Colonic mucosa (tissue), 4 donors: ENCODE measurements around the gene CYP2J2. TPM values are rescaled to one million over a fixed set of nuclear protein-coding genes. Genes with fewer than 3 reads are reported as not detected.

Experiments used
- DNase-seq: peaks from one replicate; pipeline ENCODE4 v3.0.0-alpha.2; 2020
- H3K27ac ChIP-seq: fragments of 200-600 bp; one replicate; pipeline ENCODE4 v1.8.0; 2021
- H3K27me3 ChIP-seq: fragments of 200-600 bp; one replicate; pipeline ENCODE4 v1.8.0; 2021
- H3K36me3 ChIP-seq: fragments of 200-600 bp; one replicate; pipeline ENCODE4 v1.8.0; 2021
- H3K4me1 ChIP-seq: fragments of 200-600 bp; one replicate; pipeline ENCODE4 v1.8.0; 2021; ENCODE audit warnings: mild to moderate bottlenecking
- H3K4me3 ChIP-seq: fragments of 200-600 bp; one replicate; pipeline ENCODE4 v1.8.0; 2021
- H3K9ac ChIP-seq, 2 donors: one replicate each; pipeline ENCODE4 v1.7.0; 2013; ENCODE audit warnings: control low read depth in 2 of 2, low read depth in 2 of 2, low read length in 2 of 2
- H3K9me3 ChIP-seq: fragments of 200-600 bp; one replicate; pipeline ENCODE4 v1.8.0; 2021
- intact Hi-C: fragments of 100-400 bp; cut with DNase I; formaldehyde crosslinking; loops from one replicate; pipeline ENCODE4 v1.14.1; 2022
- total RNA-seq, 2 donors: library from RNA; stranded (reverse); fragmentation: NEBNext Ultra II Directional in 1 of 2; extraction: Animal tissue kit (Norgen Biotek cat#: 25700) in 1 of 2; gene quantifications; one replicate each; pipeline ENCODE4 v1.2.1, GENCODE V29; 2021
- TF ChIP-seq, protein P1 (sequence below): fragments of 200-600 bp; IDR thresholded peaks from one replicate; pipeline ENCODE4 v1.8.0; 2022; ENCODE audit warnings: antibody characterized with exemption, mild to moderate bottlenecking
- donor health status: healthy.
- donor health status: DM: no; HTN: no; CAD: no.
- donor health status: DM: no; HTN: no; CAD: no.

CYP2J2 gene
- total RNA-seq, 2 donors from 2014 or later = 39.2 to 56.8 TPM

DNA sequence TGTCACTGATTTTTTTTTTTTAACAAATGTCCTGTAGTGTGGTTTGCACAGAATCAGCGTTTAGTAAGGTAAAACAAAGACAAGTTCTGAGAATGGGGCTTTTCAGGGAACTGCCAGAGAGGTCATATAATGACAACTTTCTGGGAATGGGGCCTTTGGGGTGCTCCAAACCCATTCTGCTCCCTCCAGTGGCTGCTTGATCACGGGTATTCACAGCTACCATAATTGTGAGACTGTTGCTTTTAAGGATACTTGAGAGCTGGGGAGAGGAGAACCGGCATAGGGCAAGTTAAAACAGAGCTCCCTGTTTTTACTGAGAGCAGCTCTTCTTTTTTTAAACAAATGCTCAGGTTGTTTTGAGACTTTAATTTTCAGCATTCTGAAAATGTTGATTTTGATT is 48.2 kb downstream of the CYP2J2 start:
- H3K9me3 ChIP-seq = no peaks in the 10 kb centered on the region
- H3K27ac ChIP-seq = no peak overlapping the region
- no peaks in the 10 kb centered on the region for H3K4me1 ChIP-seq
- H3K9ac ChIP-seq = no peak overlapping the region
- DNase-seq = no peak
- TF ChIP-seq, protein P1, sequence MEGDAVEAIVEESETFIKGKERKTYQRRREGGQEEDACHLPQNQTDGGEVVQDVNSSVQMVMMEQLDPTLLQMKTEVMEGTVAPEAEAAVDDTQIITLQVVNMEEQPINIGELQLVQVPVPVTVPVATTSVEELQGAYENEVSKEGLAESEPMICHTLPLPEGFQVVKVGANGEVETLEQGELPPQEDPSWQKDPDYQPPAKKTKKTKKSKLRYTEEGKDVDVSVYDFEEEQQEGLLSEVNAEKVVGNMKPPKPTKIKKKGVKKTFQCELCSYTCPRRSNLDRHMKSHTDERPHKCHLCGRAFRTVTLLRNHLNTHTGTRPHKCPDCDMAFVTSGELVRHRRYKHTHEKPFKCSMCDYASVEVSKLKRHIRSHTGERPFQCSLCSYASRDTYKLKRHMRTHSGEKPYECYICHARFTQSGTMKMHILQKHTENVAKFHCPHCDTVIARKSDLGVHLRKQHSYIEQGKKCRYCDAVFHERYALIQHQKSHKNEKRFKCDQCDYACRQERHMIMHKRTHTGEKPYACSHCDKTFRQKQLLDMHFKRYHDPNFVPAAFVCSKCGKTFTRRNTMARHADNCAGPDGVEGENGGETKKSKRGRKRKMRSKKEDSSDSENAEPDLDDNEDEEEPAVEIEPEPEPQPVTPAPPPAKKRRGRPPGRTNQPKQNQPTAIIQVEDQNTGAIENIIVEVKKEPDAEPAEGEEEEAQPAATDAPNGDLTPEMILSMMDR = no peak
- H3K36me3 ChIP-seq = no peaks in the 10 kb centered on the region
- intact Hi-C loops = loop anchor here (2.0 kb wide), 1 partner anchor 68 kb away; no protein-coding TSS in a partner anchor
- no peaks in the 10 kb centered on the region for H3K27me3 ChIP-seq
- H3K4me3 ChIP-seq = no peak overlapping the region

DNA sequence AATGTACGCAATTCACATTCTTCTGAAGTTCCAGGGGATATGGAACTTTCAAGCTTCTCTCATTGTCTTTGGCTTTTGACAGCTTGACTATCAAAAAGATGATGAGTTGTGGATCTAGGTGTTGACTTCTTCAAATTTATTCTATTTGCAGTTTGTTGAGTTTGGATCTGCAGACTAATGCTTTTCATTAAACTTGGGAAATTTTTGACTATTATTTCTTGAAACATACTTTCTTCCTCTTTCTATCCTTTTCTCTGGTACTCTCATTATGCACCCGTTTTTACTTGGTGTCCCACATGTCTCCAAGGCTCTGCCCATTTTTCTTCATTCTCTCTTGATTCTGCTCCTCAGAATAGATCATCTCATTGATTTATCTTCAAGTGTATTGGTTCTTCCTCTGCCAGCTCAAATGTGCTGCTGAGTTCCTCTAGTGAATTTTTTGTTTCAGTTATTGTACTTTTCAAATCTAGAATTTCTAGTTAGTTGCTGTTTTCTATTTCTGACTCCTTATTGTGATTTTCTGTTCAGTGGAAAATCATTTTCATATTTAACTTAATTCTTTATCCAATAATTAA is 49.4 kb downstream of the CYP2J2 start:
- Histone ChIP-seq H3K27ac (no peak overlapping the region), H3K9me3 (no peaks in the 10 kb centered on the region), H3K4me3 (no peak overlapping the region), H3K4me1 (no peaks in the 10 kb centered on the region), H3K27me3 (no peaks in the 10 kb centered on the region), H3K36me3 (no peaks in the 10 kb centered on the region), H3K9ac (no peak overlapping the region)
- intact Hi-C loops = no loop called here
- TF ChIP-seq, protein P1 = no peak
- no peak for DNase-seq

DNA sequence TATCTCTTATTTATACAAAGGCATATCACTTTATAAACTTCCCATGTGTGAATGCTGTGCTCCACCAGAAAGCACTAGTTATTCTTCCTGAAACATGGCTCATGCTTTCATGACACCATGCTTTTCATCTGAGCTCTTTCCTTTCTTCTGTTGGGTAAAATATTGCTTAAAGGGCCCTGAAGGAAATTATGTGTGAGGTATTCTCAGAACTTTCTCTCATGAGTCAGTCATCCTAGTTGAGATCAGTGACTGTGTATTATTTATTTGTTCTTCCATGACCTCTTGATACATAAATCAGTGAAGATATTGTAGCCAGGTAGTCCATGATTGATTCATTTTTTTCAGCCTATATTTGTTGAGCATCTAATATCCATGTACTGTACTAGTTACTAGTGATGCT is 54.8 kb downstream of the CYP2J2 start:
- intact Hi-C loops = no loop called here
- no peak overlapping the region for H3K27ac ChIP-seq
- H3K9ac ChIP-seq = no peak overlapping the region
- no peaks in the 10 kb centered on the region for H3K4me1 ChIP-seq
- H3K36me3 ChIP-seq = no peaks in the 10 kb centered on the region
- H3K4me3 ChIP-seq = no peak overlapping the region
- no peak for DNase-seq
- TF ChIP-seq, protein P1 = no peak
- no peaks in the 10 kb centered on the region for H3K9me3 ChIP-seq
- H3K27me3 ChIP-seq = no peaks in the 10 kb centered on the region

DNA sequence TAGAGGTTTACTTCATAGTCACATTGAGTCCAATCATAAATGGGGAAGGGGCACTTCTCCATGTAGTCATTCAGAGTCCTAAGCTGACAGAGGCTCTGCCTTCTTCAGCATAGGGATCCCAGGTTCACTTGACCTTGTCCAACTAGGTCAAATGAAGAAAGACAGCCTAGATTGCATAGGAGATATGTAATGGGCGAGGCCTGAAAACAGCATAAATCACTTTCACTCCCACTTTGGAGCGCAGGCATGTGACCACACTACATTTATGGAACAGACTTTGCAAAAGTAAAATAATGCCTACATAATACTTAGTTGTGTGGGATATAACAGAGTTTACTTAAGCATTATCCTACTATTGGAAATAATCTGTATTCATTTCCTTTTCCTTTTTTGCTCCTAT is 60.1 kb downstream of the CYP2J2 start:
- Histone ChIP-seq H3K27ac (no peak overlapping the region), H3K4me1 (no peaks in the 10 kb centered on the region), H3K27me3 (no peaks in the 10 kb centered on the region), H3K9ac (no peak overlapping the region), H3K36me3 (no peaks in the 10 kb centered on the region), H3K4me3 (no peak overlapping the region), H3K9me3 (no peaks in the 10 kb centered on the region)
- no peak for DNase-seq
- intact Hi-C loops = no loop called here
- TF ChIP-seq, protein P1 = no peak

DNA sequence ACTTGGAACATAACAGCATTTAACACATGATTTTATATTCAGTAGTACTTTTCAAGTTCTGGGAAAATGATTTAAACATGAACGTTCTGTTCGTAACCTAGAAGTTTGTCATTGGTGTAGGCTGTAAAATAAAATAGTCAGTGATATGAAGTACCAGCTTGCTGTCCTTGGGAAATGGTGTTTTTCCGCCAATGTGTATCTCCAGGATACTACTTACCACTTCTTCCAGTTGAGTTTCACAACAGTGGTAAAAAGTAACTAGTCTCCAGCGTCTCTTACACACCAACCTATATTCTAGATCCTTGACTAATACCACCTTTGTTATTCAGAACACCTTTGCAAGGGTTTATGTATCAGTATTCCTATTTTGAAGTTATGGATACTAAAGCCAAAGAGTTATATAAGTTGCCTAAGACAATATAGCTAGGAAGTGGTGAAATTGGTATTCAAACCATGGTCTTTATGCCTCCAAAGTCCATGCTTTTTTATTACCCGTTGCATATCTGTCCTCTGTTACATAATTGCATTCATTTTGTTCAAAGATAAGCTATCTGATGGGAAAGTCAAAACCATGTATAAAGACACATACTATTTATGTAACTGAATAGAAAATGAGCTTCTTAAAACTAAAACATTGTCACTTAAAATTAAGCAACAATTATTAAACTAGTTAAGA is 68.8 kb downstream of the CYP2J2 start:
- peak overlapping the region in 1 of 2 donors; percentile 63 for H3K9ac ChIP-seq
- H3K27ac ChIP-seq = peak overlapping the region; percentile 83
- TF ChIP-seq, protein P1 = no peak
- no peak overlapping the region for H3K4me3 ChIP-seq
- H3K27me3 ChIP-seq = no peaks in the 10 kb centered on the region
- intact Hi-C loops = no loop called here
- H3K4me1 ChIP-seq = no peaks in the 10 kb centered on the region
- peak; percentile 22 for DNase-seq
- H3K9me3 ChIP-seq = no peaks in the 10 kb centered on the region
- no peaks in the 10 kb centered on the region for H3K36me3 ChIP-seq
